HFFc6 (cell line): ENCODE results near the gene C6orf136. TPM values are rescaled to one million over a fixed set of nuclear protein-coding genes. Genes with fewer than 3 reads are reported as not detected.

Experiments
- DNase-seq: peaks from one replicate; pipeline ENCODE4 v3.0.0-alpha.2; 2018
- H3K27ac Mint-ChIP-seq: 2 replicates; pipeline ENCODE4 v1.8.0; 2020; ENCODE audit warnings: mild to moderate bottlenecking, mixed read lengths
- H3K27me3 Mint-ChIP-seq: 2 replicates; pipeline ENCODE4 v1.8.0; 2021; ENCODE audit warnings: mild to moderate bottlenecking, moderate library complexity, mixed read lengths; ENCODE audit not compliant: insufficient read depth
- H3K36me3 Mint-ChIP-seq: 2 replicates; pipeline ENCODE4 v1.8.0; 2021; ENCODE audit warnings: low read depth, mixed read lengths
- H3K4me1 Mint-ChIP-seq: 2 replicates; pipeline ENCODE4 v1.8.0; 2020; ENCODE audit warnings: low read depth, mixed read lengths
- H3K4me3 Mint-ChIP-seq: 2 replicates; pipeline ENCODE4 v1.8.0; 2020; ENCODE audit warnings: mild to moderate bottlenecking, moderate library complexity, mixed read lengths
- H3K9me3 Mint-ChIP-seq: 2 replicates; pipeline ENCODE4 v1.8.0; 2020; ENCODE audit warnings: mild to moderate bottlenecking, mixed read lengths
- total RNA-seq, 6 experiments: library from RNA; stranded (reverse); fragmentation: NEBNext Ultra II Directional; extraction: Animal tissue kit (Norgen Biotek cat#: 25700); gene quantifications; 2 replicates in 1 of 6; 3 replicates in 5 of 6; pipeline ENCODE4 v1.2.3, GENCODE V29; 2021
- TF ChIP-seq, protein P1 (sequence below): fragments of 200-600 bp; sonication (generic); IDR thresholded peaks from 2 replicates; pipeline ENCODE4 v1.5.0; 2021; ENCODE audit warnings: antibody characterized with exemption, mild to moderate bottlenecking

Gene C6orf136
- total RNA-seq, 6 experiments from 2014 or later = 12.0 to 19.2 (median 16.4) TPM

DNA sequence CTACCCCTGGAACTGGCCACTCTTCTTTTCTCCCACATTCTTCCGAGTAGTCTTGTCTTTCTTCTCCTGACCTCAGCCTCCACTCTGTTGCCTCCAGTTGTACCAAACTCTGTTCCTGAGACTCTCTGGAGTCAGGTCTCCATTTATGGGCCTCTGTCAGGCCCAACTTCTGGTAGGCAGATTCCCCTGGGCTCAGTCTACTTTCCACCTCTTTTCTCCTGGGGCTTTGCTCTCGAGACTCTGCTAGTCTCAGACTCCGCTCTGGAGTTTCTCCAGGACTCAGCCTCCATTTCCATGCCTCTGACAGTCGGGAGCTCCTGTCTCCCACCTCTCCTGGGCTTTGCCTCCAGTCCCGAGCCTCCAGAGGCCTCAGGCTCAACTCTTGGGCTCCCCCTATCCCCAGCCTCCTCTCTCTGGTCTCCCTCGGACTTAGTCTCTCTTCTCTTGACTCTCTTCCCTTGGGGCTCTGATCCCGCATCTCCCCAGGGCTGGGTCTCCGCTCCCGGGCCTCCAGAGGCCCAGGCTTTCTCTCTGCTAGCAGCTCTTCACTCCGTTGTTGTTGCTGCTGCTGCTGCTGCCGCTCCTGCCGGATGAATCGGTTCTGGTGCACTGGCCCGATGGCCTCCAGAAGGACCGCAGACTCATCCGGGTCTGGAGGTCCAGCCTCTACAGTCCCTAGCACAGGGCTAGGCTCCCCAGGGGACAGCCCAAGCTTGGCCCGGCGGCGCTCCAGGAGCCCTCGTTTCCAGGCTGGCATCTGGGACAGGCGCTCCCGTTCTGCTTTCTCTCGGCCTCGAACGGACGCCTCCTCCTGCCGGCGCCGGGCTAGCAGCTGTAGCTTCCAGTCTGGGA lies 38.5 kb downstream of the C6orf136 start:
- Mint-ChIP-seq H3K27ac (peak overlapping the region; percentile 95), H3K36me3 (peaks cover 61% of the 10 kb centered on the region), H3K4me3 (peak overlapping the region; percentile 92), H3K9me3 (no peaks in the 10 kb centered on the region; the same call in 1 of the 2 replicates), H3K27me3 (peaks cover 1% of the 10 kb centered on the region), H3K4me1 (peaks cover 65% of the 10 kb centered on the region)
- TF ChIP-seq, protein P1, sequence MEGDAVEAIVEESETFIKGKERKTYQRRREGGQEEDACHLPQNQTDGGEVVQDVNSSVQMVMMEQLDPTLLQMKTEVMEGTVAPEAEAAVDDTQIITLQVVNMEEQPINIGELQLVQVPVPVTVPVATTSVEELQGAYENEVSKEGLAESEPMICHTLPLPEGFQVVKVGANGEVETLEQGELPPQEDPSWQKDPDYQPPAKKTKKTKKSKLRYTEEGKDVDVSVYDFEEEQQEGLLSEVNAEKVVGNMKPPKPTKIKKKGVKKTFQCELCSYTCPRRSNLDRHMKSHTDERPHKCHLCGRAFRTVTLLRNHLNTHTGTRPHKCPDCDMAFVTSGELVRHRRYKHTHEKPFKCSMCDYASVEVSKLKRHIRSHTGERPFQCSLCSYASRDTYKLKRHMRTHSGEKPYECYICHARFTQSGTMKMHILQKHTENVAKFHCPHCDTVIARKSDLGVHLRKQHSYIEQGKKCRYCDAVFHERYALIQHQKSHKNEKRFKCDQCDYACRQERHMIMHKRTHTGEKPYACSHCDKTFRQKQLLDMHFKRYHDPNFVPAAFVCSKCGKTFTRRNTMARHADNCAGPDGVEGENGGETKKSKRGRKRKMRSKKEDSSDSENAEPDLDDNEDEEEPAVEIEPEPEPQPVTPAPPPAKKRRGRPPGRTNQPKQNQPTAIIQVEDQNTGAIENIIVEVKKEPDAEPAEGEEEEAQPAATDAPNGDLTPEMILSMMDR = peak; percentile 52; the same call in 1 of the 2 replicates
- no peak for DNase-seq

DNA sequence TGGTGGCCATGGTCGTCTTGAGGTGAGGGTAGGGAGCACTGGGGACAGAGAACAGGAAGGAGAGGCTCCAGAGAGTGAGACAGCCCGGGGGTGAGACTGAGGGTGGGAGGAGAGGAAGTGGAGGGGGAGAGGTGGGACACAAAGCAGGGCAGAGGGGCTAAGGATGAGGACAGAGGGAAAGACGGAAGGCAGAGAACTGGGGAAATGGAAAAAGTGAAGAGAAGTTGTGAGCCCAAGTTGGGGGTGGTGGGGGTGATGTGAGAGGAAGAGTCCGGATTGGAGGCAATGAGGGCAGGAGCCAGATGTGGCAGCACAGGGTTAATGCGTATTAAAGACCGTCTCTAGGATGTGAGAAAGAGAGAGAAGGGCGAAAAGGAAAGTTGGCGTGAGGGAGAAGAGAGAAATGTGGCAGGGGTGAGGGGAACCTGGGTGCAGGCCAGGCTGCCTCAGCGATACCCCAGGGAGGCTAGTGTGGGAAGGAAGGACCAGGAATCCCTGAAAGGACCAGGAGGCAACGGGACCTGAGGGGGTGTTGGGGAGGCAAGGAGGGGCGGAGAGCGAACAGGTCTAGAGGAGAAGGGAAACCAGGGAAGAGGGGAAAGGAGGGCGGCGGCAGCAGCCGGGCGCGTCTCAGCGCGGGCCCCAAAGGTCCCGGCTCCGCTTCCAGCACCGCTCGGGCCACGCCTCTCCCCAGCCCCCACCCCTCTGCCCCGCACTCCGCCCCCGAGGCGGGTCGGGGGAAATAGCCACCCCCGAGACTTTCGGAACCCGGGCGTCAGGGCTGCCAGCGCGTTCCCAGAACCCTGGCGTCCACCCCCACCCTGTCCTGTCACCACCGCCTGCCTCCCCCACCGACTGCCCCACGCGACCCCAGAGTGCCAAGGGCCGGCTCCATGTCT lies 39.3 kb downstream of the C6orf136 start, which contains the start of gene PPP1R18:
TSS of gene PPP1R18 (minus strand) at position 637 of the 899 bp plus-strand sequence. CDS start at position 10, 627 bp downstream.
- DNase-seq = peak; percentile 63

DNA sequence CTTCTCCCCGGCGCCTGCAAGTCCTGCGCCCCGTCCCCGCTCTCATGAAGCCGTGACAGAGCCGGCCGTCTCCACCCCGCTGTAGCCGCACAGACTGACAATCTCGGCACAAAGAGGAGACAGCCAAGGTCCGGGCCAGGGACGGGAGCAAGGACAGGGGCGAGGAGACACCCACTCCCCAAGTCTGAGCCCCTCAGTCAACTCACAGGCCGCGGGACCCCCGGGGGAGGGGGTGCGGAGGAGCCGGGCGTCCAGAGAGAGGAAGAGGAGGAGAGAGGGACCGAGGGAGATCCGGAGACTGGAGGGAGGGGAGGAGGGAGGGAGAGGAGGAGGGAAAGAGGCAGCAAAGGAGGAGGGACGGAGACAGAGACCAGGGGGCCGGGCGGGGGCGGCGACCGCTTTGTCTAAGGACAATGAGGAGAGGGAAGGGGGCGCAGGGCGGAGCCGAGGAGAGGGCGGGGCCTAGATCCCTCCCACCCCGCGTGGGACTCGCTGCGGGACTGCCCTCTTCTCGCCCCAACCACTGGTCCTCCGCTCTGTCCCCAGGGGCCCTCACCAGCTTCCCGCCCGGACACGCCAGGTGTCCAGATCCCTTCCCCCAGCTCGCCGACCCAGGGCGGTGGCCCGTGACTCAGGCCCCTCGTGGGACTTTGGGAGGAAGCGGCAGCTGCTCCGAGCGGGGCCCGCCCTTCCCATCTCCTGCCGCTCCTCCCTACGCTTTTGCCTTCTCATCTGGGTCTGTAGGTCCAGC lies 40.1 kb downstream of the C6orf136 start:
- Mint-ChIP-seq H3K4me3 (peak overlapping the region; percentile 92), H3K9me3 (no peaks in the 10 kb centered on the region; the same call in 1 of the 2 replicates)
- TF ChIP-seq, protein P1 = no peak

More for the DNA sequence above, 39.3 kb downstream of the C6orf136 start, which contains the start of gene PPP1R18:
- Mint-ChIP-seq H3K27me3 (peaks cover 3% of the 10 kb centered on the region), H3K4me1 (peaks cover 64% of the 10 kb centered on the region), H3K36me3 (peaks cover 53% of the 10 kb centered on the region), H3K9me3 (no peaks in the 10 kb centered on the region; the same call in 1 of the 2 replicates), H3K4me3 (peak within 1 kb of the TSS; percentile 92), H3K27ac (peak within 1 kb of the TSS; percentile 95)
- TF ChIP-seq, protein P1 = no peak

DNA sequence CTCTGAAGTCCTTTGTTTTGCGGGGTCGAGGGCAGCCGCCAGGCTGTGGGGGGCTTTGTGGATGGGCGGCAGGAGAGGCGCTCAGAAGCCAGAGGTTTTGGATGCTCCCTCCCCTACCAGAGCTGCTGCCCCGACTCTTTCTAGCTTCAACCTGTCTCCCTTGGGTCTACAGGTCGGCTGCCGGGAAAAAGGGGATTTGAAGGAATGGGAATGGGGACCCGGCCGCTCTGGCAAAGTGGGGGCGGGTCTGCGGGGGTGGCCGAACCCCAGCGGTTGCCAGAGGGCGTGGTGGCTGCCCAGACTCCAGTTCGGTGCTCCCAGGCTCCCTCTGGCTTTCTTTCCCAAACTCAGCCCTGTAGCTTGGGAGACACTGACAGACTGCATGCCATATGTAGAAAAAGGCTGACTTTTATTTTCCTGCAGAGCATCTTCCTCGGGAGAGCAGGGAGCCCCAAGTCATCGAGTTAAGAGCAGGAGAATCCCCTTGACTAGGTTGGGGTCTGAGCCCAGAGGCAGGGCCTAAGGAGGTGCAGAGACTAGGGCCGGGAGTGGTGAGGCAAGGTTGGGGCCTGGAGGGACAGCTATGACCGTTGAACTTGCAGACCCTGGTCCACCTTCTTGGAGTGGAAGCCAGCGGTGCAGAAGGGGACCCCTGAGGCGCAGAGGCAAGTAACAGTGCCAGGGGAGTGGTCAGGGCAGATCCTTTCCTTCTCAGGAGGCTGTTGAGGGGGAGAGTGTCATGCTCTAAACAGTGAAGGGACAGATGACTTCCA lies 40.9 kb downstream of the C6orf136 start:
- Mint-ChIP-seq H3K4me1 (peaks cover 60% of the 10 kb centered on the region), H3K27ac (peak overlapping the region; percentile 95), H3K27me3 (peaks cover 3% of the 10 kb centered on the region), H3K36me3 (peaks cover 42% of the 10 kb centered on the region), H3K4me3 (peak overlapping the region; percentile 92), H3K9me3 (no peaks in the 10 kb centered on the region; the same call in 1 of the 2 replicates)
- peak; percentile 53 for DNase-seq
- TF ChIP-seq, protein P1 = peak; percentile 47; the same call in 1 of the 2 replicates

More for the DNA sequence above, 40.1 kb downstream of the C6orf136 start:
- Mint-ChIP-seq H3K27ac (peak overlapping the region; percentile 95), H3K4me1 (peaks cover 64% of the 10 kb centered on the region), H3K36me3 (peaks cover 46% of the 10 kb centered on the region), H3K27me3 (peaks cover 3% of the 10 kb centered on the region)
- peak; percentile 94 for DNase-seq
